ENCODE results near the gene HEXB. TPM values are rescaled to one million over a fixed set of nuclear protein-coding genes. Genes with fewer than 3 reads are reported as not detected.

The HEXB gene
- total and polyA plus RNA-seq, 2 of the 4 experiments (the other 2 are of a cell fraction): 76.7 to 126 TPM

DNA sequence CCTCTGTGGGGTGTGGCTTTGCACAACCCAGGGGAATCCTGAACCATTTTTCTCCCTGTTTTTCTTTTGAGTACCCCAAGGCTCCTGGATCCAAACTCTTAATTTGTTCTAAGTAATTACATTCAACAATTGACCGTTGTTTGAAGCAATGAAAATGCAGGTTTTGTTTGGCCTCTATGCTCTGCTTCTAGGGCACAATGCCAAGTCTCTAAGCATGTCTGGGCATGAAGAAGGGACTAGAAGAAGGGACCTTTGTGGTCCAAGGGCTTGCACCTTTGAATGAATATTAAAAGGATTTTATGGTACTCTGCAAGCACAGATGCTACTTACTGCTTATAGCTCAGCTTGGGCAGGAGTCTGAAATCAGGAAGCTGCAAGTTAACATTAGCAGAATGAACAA is 37.9 kb upstream of the HEXB start:
- peak overlapping the region; percentile 51; the same call in 1 of the 3 replicates for H2BK15ac ChIP-seq (ENCODE audit: low read depth, low read length)
- peak overlapping the region; percentile 48; the same call in 1 of the 2 replicates for H3K18ac ChIP-seq (ENCODE audit: low read depth, low read length)
- H3K23ac ChIP-seq (ENCODE audit: low read depth, low read length): peak overlapping the region; percentile 62
- H2AK5ac ChIP-seq (ENCODE audit: low read depth, low read length): no peak overlapping the region
- in situ Hi-C loops (cut with MboI; ENCODE audit: low sequenced_read_pairs): loop anchor here (5.0 to 10.0 kb wide), 4 partner anchors 612 to 1055 kb away; no protein-coding TSS in a partner anchor
- no peak overlapping the region for H3K4me2 ChIP-seq (ENCODE audit: low read depth, low read length)
- no peaks in the 10 kb centered on the region for H3K9me3 ChIP-seq (ENCODE audit: control insufficient read depth, insufficient read depth, low read length)
- ChIA-PET POLR2A (ENCODE audit: unreplicated experiment) (no interaction called here), CTCF (no interaction called here)
- H3K9me1 ChIP-seq (ENCODE audit: insufficient read depth, low read length): peaks cover 14% of the 10 kb centered on the region; the same call in 1 of the 2 replicates
- no peak overlapping the region for H3K27ac ChIP-seq (ENCODE audit: insufficient read depth, low read length)
- no peak for ATAC-seq (ENCODE audit: low read depth)
- no CpG with 5 or more reads among the region's 1 CpG for WGBS, 2 experiments (ENCODE audit: extremely low coverage in 2 of 2, insufficient read length in 1 of 2)
- H2BK120ac ChIP-seq (ENCODE audit: low read depth, low read length): peak overlapping the region; percentile 83
- H3K14ac ChIP-seq (replicated peaks; ENCODE audit: low read depth, low read length): peak overlapping the region; percentile 65
- peak overlapping the region; percentile 53; the same call in 1 of the 2 replicates for H4K5ac ChIP-seq (ENCODE audit: low read depth, low read length)
- DNase-seq: no peak
- H4K91ac ChIP-seq (ENCODE audit: insufficient read depth, low read depth, low read length): peak overlapping the region; percentile 30
- H3K27me3 ChIP-seq (ENCODE audit: control insufficient read depth, insufficient read depth, low read length): no peaks in the 10 kb centered on the region
- peak overlapping the region; percentile 36 for H2BK5ac ChIP-seq (ENCODE audit: low read depth, low read length, poor library complexity, severe bottlenecking)
- no peak for TF ChIP-seq RCOR1 (IDR thresholded peaks at IDR 0.05; ENCODE audit: insufficient replicate concordance, low read length)
- TF ChIP-seq RFX5 (IDR thresholded peaks at IDR 0.05; ENCODE audit: low read depth, low read length): no peak
- TF ChIP-seq, protein P1, sequence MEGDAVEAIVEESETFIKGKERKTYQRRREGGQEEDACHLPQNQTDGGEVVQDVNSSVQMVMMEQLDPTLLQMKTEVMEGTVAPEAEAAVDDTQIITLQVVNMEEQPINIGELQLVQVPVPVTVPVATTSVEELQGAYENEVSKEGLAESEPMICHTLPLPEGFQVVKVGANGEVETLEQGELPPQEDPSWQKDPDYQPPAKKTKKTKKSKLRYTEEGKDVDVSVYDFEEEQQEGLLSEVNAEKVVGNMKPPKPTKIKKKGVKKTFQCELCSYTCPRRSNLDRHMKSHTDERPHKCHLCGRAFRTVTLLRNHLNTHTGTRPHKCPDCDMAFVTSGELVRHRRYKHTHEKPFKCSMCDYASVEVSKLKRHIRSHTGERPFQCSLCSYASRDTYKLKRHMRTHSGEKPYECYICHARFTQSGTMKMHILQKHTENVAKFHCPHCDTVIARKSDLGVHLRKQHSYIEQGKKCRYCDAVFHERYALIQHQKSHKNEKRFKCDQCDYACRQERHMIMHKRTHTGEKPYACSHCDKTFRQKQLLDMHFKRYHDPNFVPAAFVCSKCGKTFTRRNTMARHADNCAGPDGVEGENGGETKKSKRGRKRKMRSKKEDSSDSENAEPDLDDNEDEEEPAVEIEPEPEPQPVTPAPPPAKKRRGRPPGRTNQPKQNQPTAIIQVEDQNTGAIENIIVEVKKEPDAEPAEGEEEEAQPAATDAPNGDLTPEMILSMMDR (conservative IDR thresholded peaks at IDR 0.05; ENCODE audit: low read depth, low read length): no peak
- TF ChIP-seq, protein P2, sequence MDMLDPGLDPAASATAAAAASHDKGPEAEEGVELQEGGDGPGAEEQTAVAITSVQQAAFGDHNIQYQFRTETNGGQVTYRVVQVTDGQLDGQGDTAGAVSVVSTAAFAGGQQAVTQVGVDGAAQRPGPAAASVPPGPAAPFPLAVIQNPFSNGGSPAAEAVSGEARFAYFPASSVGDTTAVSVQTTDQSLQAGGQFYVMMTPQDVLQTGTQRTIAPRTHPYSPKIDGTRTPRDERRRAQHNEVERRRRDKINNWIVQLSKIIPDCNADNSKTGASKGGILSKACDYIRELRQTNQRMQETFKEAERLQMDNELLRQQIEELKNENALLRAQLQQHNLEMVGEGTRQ (IDR thresholded peaks at IDR 0.05; ENCODE audit: low read depth, low read length): no peak
- no peak for TF ChIP-seq SMC3 (IDR thresholded peaks at IDR 0.05; ENCODE audit: low read depth, low read length)
- no peak for TF ChIP-seq BHLHE40 (IDR thresholded peaks at IDR 0.05; ENCODE audit: low read depth, low read length)
- TF ChIP-seq FOS (IDR thresholded peaks at IDR 0.05; ENCODE audit: low read depth, low read length): no peak
- TF ChIP-seq MXI1 (IDR thresholded peaks at IDR 0.05; ENCODE audit: borderline replicate concordance, low read depth, low read length): no peak
- no peak for TF ChIP-seq RAD21 (IDR thresholded peaks at IDR 0.05; ENCODE audit: low read length)
- TF ChIP-seq CHD1 (IDR thresholded peaks at IDR 0.05; ENCODE audit: low read depth, low read length): no peak
- intact Hi-C loops (cut with micrococcal nuclease): loop anchor here (5.0 kb wide), 1 partner anchor 855 kb away; no protein-coding TSS in a partner anchor
- BruUV-seq (replicated peaks): no TSS peak
- H2BK20ac ChIP-seq (ENCODE audit: low read depth, low read length): peak overlapping the region; percentile 83; the same call in 1 of the 2 replicates
- H3K9ac ChIP-seq (ENCODE audit: low read depth, low read length): no peak overlapping the region
- no peaks in the 10 kb centered on the region for H3K79me1 ChIP-seq (ENCODE audit: low read depth in 1 of 2, low read length in 2 of 2)
- H3K4ac ChIP-seq (ENCODE audit: low read depth, low read length): peak overlapping the region; percentile 67
- H3K4me3 ChIP-seq (ENCODE audit: insufficient read depth, low read depth, low read length): no peak overlapping the region
- no peaks in the 10 kb centered on the region for H4K20me1 ChIP-seq (ENCODE audit: insufficient read depth, low read length)
- no peak overlapping the region for H3K56ac ChIP-seq (ENCODE audit: extremely low read depth, insufficient read depth, low read length)
- H4K8ac ChIP-seq (ENCODE audit: low read depth in 2 of 2, low read length in 2 of 2): peak overlapping the region in 1 of 2 experiments; percentile 71; a peak in 2 of 4 replicates
- H2AFZ ChIP-seq (replicated peaks; ENCODE audit: low read length, poor library complexity): no peak overlapping the region
- peaks cover 14% of the 10 kb centered on the region for H3K4me1 ChIP-seq (ENCODE audit: control insufficient read depth, insufficient read depth, low read length)
- H2AK9ac ChIP-seq (replicated peaks; ENCODE audit: low read depth, low read length, poor library complexity): no peak overlapping the region
- dilution Hi-C loops (cut with HindIII; ENCODE audit: low sequenced_read_pairs, unreplicated experiment): no loop called here
- H3K36me3 ChIP-seq (ENCODE audit: control insufficient read depth, insufficient read depth, low read length): no peaks in the 10 kb centered on the region

Measured in IMR-90 (cell line).